AG04450 (cell line): ENCODE data around the gene GALNT2. TPM values are rescaled to one million over a fixed set of nuclear protein-coding genes. Genes with fewer than 3 reads are reported as not detected.
A peak's percentile ranks its signal among the peaks of the same experiment; 100 is the strongest.

Experiments
- CTCF ChIA-PET: fragments of 300-600, 350-600 bp; formaldehyde crosslinking; extraction: SDS; loops from one replicate; lab custom pipeline; 2022; ENCODE audit warnings: antibody characterized with exemption, inconsistent platforms; lab: Charles Lee
- POLR2A ChIA-PET: fragments of 350-600 bp; formaldehyde crosslinking; extraction: SDS; loops from one replicate; lab custom pipeline; 2021; ENCODE audit warnings: antibody characterized with exemption, inconsistent platforms; lab: Yijun Ruan, JAX
- DNase-seq: peaks from one replicate; pipeline ENCODE4 v3.0.0-alpha.2; 2011; ENCODE audit warnings: low read depth, low spot score
- H3K27ac ChIP-seq: one replicate; pipeline ENCODE4 v1.5.1; 2012; ENCODE audit warnings: low read depth, low read length, control low read depth
- H3K27me3 ChIP-seq: one replicate; pipeline ENCODE4 v1.6.0; 2012; ENCODE audit warnings: low read length; ENCODE audit not compliant: control insufficient read depth, insufficient read depth
- H3K4me3 ChIP-seq: 2 replicates; pipeline ENCODE4 v1.5.1; 2011; ENCODE audit warnings: mild to moderate bottlenecking, low read depth, low read length, control low read depth
- H3K9me3 ChIP-seq: 2 replicates; pipeline ENCODE4 v1.5.1; 2012; ENCODE audit warnings: low read length; ENCODE audit not compliant: control insufficient read depth, insufficient read depth
- CTCF ChIP-seq: IDR thresholded peaks from 2 replicates; pipeline ENCODE4 v1.5.1; 2011; ENCODE audit warnings: low read depth, low read length, control low read depth, inconsistent platforms
- polyA plus RNA-seq: library from polyadenylated mRNA; depleted of rRNA; stranded (reverse); fragments of >200 nt; gene quantifications from 2 replicates; pipeline ENCODE4 v1.2.3, GENCODE V29; 2011

The GALNT2 gene
- polyA plus RNA-seq, 1 experiment, result 121 TPM

GRCh38 chr1:230179249-230179648, 112.2 kb downstream of the GALNT2 start:
- H3K9me3 ChIP-seq, result no peaks in the 10 kb centered on the region
- TF ChIP-seq CTCF, result no peak
- ChIA-PET POLR2A (interaction anchor here (0.6 kb wide), 1 partner anchor 42 kb away, joined by 4 read pairs; no protein-coding TSS in a partner anchor), CTCF (no interaction called here)
- H3K4me3 ChIP-seq, result no peak overlapping the region
- DNase-seq, result no peak
- no peak overlapping the region for H3K27ac ChIP-seq
- H3K27me3 ChIP-seq, result no peaks in the 10 kb centered on the region

GRCh38 chr1:230185076-230186001, 118.3 kb downstream of the GALNT2 start:
- Histone ChIP-seq H3K9me3 (no peaks in the 10 kb centered on the region), H3K27me3 (no peaks in the 10 kb centered on the region), H3K4me3 (no peak overlapping the region), H3K27ac (peak overlapping the region; percentile 13)
- ChIA-PET CTCF (no interaction called here), POLR2A (interaction anchor here (1.0 kb wide), 1 partner anchor 44 kb away, joined by 3 read pairs; no protein-coding TSS in a partner anchor)
- no peak for DNase-seq
- no peak for TF ChIP-seq CTCF

- DNase-seq, result peak; percentile 57
- H3K9me3 ChIP-seq, result no peaks in the 10 kb centered on the region
- CTCF ChIA-PET, result no interaction called here
- POLR2A ChIA-PET, result interaction anchor here (0.6 to 1.0 kb wide), 2 partner anchors 45 to 220 kb away, joined by 3 to 6 read pairs; no protein-coding TSS in a partner anchor
- no peak for TF ChIP-seq CTCF
- no peaks in the 10 kb centered on the region for H3K27me3 ChIP-seq
- peak overlapping the region; percentile 13 for H3K27ac ChIP-seq
- H3K4me3 ChIP-seq, result no peak overlapping the region
Observed at GRCh38 chr1:230186003-230186863, 119.2 kb downstream of the GALNT2 start.

GRCh38 chr1:230186874-230187273, 119.8 kb downstream of the GALNT2 start:
- Histone ChIP-seq H3K9me3 (no peaks in the 10 kb centered on the region), H3K27ac (no peak overlapping the region), H3K27me3 (no peaks in the 10 kb centered on the region), H3K4me3 (no peak overlapping the region)
- no peak for TF ChIP-seq CTCF
- CTCF ChIA-PET, result no interaction called here
- POLR2A ChIA-PET, result interaction anchor here (0.6 to 1.0 kb wide), 2 partner anchors 46 to 220 kb away, joined by 3 to 6 read pairs; no protein-coding TSS in a partner anchor
- no peak for DNase-seq
